NCI-H510A treated with DMSO at 0.1 percent for 48 hours (cell line): ENCODE measurements around the gene SLC38A3.
"Not testable (repeated sequence)": the region's sequence is repeated elsewhere in the genome, so short reads cannot be mapped to it uniquely, and the experiment has no call there.

ENCODE experiments used
- DNase-seq: peaks from one replicate; lab custom pipeline; 2025; lab: John Stamatoyannopoulos, UW

Gene SLC38A3

DNA sequence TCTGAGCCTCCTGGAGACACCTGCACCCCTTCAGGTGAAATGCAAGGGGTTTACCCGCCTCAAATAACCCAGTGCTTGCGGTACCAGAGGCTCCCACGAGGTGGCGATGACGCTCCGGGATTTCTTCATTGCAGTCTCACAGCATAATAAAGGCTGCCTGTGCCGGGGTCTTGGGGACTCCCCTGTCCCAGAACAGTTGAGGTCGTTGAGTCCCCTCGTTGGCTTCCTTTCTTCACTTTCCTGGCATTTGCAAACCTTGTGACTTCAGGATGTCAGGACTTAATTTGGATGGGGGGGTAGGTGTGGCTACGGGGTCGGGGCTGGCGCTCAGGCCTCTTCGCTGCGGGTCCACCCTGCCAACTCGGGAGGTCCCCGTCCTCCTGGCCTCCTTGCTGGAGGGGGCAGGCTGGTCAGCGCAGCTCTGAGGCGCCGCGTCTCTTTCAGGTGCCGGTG, 12.4 kb upstream of the SLC38A3 start:
- peak; percentile 23 for DNase-seq

DNA sequence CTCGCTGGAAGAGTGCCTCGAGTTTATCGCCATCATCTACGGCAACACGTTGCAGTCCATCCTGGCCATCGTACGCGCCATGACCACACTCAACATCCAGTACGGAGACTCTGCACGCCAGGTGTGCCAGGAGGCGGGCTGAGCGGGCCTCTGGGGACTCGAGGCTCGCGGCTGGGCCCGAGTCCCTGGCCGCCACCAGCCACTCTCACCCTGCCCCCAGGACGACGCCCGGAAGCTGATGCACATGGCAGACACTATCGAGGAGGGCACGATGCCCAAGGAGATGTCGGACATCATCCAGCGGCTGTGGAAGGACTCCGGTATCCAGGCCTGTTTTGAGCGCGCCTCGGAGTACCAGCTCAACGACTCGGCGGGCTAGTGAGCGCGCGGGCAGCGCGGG, 11.8 kb upstream of the SLC38A3 start:
- no peak for DNase-seq

DNA sequence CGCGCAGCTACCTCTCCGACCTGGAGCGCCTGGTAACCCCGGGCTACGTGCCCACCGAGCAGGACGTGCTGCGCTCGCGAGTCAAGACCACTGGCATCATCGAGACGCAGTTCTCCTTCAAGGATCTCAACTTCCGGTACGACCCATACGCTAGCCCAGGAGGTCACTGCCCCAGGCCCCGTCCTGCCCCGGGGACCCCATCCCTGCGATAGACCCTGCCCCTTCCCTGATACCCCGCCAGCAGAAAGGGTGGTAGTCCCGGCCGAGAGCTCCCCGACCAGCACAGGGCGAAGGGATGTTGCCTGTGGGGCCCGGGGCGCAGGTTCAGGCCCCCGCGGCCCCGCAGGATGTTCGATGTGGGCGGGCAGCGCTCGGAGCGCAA, 11.3 kb upstream of the SLC38A3 start:
- DNase-seq: no peak

DNA sequence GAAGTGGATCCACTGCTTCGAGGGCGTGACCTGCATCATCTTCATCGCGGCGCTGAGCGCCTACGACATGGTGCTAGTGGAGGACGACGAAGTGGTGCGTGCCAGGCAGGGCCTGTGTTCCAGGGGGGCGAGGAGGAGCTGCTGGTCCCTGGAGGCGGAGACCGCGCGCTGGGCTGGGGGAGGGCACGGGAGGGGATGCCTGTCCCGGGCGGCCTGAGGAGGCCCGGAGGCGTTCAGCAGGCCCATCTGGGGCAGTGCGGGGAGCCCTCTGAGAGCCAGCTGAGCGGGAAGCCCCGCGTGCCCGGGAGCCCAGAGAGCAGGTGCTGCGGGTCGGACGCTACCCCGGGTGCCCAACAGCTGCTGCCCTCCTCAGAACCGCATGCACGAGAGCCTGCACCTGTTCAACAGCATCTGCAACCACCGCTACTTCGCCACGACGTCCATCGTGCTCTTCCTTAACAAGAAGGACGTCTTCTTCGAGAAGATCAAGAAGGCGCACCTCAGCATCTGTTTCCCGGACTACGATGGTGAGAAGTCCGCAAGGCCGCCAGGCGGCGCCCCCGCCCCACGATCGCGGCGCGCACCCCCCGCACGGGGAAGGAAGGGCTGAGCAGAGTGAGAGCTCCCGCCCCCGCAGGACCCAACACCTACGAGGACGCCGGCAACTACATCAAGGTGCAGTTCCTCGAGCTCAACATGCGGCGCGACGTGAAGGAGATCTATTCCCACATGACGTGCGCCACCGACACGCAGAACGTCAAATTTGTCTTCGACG, 10.8 kb upstream of the SLC38A3 start:
- DNase-seq: no peak

DNA sequence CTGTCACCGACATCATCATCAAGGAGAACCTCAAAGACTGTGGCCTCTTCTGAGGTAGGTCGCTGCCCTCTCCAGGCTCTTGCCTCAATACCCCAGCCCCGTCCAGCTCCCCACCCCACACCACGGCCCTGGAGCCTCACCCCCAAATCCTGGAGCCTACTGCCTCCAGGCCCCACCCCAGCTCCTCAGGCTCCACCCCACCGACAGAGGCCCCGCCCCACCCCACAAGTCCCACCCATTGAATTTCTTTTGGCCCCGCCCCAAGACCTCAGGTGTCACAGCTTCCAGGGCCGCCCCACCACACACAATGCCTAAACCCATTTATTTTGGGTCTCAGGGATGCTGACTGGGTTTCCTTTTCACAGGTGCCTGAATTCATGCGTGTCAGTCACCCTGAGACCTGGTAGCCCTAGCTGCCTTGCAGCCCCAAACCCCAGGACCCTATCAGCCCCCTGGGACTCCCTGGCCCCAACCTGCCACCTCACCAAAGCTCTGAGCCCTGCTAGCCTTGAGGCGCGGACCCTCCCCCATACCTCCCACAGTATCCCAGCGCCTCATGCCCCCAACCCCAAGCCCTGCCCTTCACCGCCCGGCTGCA, 10.1 kb upstream of the SLC38A3 start:
- DNase-seq: no peak

DNA sequence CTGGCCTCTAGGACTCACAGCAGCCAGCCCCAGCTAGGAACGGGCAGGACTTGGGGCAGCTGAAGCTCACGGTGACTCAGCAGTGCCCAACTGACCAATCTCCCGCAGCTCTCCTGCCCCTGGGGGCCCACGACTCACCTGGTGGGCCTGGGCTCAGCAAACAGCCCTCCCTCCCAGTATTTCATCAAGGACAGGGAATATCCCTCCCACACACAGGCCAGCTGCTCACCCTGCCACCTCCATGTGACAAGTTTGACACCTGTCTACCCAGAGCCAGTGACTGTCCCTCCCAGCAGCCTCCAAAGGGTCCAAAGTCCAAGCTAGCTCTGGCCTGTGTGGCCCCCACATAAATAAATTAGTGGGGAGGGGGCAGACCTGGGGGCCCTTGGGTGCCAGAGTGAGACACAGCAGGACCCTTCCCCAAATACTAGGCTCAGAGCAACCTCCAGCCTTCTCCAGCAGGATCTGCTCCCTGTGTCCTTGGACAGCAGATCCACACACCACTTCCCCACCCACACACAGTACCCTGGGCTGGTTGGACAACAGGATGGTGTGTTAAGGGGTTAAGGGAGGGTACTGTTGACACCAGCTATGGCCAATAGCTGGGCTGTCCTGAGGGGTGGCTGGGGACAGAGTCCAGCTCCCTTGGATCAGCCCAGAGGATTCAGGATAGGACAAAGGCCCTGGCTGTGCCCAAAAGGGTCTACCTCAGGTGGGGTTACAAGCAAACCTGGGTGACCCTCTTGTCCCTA, 9.4 kb upstream of the SLC38A3 start:
- DNase-seq: no peak

DNA sequence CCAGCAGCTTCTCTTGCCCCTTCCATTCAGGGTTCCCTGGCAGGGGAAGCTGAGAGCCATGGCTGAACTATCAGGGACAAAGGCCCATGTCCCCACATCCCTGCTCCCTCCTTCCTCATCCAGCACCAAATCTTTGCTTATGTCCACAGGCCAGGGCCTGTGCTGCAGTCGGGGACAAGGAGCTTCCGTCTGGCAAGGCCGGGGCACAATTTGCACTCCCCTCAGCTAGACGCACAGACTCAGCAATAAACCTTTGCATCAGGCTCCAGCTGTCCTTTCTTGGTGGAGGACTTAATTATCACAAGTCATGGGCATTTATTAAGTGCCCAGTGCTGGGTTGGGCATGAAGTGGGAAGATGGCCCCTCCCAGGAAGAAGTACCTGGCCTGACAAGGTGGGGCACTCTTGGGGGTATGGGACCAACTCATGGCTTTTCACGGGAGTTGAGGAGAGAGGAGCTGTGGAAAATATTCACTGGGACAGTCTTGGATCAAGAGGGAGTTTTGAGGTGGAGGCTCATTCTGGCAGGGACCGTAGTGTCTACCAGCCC, 8.7 kb upstream of the SLC38A3 start:
- DNase-seq: no peak

DNA sequence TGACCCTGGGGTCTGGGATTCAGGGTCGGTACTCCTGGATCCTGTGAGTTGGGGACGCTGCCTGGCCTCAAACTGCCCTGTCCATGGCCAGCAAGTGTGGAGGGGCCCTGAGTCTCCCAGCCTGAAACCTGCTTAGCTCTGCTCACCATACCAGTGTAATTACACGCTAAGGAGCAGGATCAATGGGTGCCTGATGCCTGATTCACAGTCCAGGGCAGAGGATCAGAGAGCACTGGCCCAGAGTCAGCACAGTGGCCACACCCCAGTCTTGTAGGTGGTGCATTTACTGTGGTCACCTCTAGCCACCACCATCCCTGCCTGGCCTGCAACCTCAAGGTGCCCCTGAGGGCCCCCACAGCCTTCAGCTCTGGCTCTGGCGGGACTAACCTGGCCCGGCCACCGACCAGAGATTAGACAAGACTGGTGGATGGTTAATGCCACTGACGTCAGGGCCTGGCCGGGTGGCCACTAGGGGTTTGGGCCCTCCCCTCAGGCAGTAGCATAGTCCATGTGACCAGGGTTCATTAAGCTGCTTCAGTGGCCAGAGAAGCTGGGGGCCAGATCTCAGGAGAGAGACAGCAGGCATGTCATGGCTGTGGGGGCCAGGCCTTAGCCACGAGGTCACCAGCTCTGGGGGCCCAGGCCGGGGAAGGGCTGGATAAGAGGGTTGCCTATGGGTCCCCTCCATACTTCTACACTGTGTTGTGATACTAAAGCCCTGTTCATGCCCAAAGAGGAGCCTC, 3.3 kb upstream of the SLC38A3 start:
- no peak for DNase-seq

DNA sequence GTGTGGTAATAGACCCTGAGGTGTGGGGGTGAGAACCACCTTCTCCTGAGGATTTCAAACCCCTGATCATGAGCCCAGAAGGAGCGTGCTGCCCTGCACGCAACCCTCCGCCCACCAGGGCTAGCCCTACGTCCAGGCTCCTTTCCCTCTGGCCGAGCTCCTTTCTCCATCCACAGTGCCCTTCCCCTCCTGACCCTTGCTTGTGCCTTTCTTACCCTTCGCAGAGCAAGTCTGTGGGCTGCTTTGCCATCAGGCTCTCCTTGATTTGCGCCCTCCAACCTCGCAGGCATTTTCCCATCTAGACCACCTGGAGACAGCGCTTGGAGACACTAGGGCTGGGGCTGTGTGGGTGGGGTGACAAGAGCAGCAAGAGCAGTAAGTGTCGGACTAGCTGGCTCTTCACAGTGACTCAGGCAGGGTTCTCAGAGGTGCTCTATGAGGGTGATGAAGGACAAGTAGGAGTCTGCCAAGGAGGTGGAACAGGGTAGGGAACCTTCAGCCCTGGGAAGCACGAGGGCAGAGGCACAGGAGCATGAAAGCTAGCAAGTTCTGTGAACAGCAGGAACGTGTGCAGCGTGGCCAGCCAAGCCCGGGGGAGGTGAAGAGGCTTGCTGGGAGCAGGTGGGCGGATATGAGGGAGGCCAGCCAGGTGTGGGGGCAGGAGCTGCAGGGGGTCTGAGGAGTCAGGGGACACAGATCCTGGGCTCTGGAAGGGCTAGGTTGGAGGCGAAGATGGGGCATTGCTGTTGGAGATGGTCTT, 2.5 kb upstream of the SLC38A3 start:
- no peak for DNase-seq

DNA sequence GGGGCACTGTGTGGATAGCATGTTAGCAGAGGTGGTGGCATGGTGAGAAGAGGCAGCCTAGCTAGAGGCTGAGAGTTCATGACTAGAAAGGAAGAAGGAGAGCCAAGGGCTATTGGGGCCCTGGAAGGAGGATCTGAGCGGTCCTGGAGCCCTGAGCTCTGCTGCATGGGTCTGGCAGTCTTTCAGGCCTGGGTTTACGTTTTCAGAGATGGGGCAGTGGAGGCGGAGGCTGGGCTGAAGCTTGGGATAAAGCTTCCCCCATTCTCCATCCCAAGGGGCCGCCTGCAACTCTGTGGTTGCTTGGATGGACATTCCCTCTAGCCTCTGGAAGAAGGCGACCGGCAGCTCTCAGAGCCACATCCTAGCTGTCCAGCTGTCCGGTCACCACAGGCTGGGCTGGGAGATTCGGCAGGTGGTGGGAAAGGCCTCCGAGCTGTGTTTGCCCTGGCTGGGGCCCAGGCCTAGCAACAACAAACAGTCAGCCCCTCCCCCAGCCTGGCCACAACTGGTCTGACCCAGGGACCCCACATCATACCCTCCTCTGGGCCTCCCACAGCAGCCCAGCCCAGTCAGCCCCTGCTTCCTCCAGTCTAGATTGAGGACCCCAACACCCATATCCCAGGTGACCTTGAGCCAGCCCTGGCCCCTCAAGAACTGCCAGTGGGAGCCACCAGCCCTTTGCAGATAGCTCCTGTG, 1.8 kb upstream of the SLC38A3 start:
- no peak for DNase-seq

DNA sequence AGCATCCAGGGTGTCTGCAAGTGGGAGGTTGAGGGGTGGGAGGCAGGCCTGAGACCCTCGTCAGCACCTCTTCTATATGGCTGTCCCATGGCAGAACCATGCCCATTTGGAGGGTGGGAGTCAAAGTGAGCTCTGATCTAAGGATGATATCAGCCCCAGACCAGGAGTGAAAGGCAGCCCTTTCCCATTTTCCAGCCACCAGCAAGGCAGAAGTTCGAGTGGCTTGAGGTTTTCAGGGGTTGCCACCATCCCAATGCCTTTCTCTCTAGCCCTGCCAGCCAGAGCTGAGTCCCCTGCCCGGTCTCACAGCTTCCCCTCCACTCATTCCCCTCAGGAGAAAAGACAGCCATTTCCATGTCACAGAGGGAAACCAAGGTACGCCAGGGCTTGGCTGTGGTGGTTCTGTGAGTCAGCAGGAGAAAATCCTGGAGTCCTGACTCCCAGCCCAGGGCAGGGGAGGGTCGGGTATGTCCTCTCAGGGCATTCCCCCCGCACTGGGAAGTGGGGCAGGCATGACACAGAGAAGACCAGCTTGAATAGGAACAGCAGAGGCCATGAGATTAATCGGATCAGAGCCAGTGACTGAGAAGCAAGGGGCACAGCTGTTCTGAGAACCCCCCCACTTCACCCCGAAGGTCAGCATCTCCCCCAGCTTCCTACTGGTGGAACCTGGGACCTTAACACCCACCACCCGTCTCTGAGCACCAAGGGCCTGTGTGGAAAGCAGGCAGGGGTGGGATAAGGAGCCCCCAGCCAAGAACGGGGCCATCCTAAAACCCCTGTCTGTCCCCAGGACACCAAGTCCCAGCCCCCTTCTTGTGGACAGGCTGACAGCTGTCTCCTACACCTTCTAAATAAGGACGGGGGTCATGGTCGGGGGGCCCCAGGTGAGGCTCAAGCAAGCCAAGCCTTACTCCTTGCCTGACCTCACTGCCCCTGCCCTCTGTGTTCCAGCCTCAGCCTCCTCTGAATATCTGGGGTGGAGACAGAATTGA, 965 bp upstream of the SLC38A3 start:
- no peak for DNase-seq

DNA sequence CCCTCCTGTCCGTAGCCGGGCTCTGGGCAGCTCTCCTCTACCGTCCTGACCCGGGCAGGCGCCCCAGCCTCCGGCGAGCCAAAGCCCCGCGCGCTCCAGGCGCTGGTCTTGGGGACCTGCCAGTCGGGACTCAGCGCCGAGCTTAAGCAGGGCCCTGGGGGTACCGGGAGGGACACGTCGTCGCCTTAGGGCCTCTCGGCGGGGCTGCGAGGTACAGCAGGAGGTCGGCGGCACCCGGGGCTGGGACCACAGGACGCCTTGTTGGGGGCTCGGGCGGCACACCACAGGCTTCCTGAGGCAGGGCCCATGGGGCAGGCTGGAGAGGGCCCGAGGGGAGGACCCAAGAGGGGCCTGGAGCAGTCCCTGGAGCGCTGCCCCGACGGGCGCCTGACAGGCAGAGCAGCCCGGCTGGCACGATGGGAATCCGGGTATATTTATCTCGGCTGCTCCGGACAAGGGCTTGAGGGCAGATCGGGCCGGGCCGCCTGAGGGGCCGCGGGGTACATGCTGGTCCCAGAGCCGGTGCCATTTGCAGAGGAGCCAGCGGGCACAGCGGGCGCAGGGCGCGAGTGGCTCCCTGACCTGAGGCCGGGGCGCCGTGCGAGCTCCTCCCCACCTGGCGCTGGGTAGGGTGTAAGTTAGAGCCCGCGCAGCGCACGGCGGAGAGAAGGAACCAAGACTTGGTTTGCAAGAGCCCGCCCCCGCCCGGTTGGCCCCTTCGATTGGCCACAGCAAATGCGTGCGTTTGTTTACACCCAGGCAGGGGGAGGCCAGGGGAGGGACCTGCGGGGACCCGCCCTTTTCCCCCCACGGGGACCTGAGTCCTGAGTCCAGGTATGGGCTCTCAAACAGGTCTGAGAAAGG, 574 bp downstream of the SLC38A3 start:
- peak; percentile 23 for DNase-seq

DNA sequence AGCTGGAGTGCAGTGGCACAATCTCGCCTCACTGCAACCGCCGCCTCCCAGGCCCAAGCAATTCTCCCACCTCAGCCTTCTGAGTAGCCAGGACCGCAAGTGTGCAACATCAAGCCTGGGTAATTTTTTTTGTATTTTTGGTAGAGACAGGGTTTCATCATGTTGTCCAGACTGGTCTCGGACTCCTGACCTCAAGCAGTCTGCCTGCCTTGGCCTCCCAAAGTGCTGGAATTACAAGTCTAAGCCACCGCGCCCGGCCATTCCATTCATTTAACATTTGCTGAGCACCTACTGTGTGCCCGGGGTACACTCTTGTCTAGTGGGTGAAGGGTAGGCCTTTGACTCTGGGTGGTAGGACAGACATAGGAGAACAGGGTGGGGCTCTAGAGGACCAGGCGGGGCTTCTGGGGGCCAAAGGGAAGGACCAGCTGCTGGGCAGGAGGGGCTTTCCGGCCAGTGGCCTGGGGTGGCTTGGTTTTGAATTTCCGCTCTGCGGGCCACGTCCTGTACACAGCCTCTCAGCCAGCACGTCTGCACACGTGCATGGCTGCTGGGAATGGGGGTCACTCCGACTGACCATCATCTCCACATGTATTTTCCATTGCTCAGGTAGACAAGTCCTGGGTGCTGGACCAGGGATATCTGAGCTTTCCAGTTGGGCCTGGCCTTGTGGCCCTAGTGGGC, 2.4 kb downstream of the SLC38A3 start:
- DNase-seq: no peak

DNA sequence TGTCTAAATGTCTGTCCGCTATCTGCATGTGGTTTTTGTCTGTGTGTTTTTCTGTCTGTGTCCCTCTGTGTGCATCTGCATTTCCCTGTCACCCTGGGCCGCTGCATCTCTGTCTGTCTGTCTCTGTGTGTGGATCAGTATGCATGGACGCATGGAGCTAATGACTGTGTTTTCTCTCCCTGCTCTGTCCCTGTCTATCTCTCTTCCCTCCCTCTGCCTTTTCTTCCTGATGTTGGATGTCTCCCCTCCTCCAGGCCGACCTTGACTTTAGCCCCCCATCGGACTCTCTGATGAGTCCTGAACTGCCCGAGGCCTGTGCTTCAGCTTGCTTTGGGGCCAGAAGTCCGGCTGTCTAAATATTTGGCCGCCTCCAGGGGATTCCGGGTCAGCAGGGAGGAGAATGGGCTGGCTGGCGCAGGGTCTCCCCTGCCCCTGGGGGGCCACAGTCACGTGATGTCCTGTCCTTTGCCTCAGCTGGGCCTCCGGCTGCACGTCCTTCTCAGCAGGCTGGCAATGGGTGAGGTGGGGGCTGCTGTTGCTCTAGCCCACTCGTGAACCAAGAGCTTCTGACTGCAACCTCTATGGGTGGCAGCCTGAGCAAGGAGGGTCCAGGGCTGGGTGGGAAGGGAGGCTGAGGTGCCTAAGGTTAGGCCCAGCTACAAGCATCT, 3.7 kb downstream of the SLC38A3 start:
- no peak for DNase-seq

DNA sequence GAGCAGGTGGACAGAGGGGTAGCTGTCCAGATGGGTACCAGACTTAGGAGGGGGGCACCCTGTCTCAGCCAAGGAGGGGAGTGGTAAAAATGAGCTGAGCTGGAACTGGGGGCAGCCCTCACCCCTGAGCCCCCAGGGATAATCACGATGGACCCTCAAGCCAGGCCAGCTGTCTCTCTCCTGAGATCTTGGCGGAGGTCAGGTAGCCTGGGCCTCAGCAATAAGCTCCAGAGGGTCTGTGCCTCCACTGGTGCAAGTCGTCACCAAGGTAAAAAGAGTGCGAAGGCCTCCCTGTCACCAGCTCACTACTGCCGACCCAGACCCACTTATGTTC, 5.1 kb downstream of the SLC38A3 start:
- no peak for DNase-seq

DNA sequence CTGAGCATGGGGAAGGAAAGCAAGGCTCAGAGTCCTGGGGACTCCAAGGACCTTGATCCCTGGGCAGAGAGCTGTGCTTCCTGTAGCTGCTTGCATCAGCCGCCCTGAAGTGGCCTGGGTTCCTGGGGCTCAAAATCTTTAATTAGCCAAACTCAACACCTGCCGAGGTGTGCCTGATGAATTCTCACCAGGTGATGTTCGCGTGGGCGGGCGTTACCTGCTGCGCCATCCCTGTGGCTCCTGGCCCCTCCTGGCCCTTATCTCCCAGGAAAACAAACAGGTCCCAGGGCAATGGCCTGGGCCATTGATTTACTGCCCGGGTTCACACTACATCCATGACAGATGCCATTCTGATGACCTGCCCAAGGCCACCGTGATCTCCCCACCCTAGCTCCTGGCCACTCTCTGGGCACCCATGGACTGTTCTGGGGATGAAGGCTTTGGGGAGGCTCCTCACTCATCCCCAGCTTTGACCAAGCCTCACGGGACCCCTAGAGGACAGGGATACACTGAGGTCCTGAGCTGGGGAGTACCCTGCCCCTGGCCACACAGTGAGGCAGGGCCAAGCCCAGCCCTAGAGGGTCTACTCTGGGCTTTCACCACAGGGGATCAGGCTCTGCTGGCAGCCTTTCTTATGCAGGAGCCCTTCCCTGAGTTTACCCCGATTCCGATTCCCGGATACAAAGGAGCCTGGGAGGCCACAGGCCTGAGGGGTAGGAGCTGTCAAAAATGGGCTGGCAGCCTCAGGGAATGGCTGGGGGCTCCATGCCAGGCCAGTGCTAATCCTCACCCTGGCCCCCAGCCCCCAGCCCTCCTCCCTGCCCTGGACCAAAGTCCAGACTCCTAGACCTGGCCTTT, 5.7 kb downstream of the SLC38A3 start:
- DNase-seq: peak; percentile 68

DNA sequence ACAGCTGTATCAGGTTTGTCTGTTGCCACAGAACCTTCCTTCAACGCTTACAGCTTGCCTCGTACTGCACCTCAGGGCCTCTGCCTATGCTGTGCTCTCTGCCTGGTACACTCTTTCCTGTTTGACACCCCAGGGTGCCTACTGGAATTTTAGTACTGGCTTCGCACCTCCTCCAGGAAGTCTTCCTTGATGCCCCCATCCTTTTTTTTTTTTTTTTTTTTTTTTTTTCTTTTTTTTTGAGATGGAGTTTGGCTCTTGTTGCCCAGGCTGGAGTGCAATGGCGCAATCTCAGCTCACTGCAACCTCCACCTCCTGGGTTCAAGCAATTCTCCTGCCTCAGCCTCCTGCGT, 6.3 kb downstream of the SLC38A3 start:
- not testable (repeated sequence) for DNase-seq
